H7 (cell line): ENCODE results near the gene TTLL10. TPM values are rescaled to one million over a fixed set of nuclear protein-coding genes. Genes with fewer than 3 reads are reported as not detected.

Experiments
- DNase-seq: peaks from one replicate; pipeline ENCODE4 v3.0.0; 2012
- H3K27me3 ChIP-seq: 2 replicates; pipeline ENCODE4 v1.6.0; 2011; ENCODE audit warnings: mild to moderate bottlenecking, low read length; ENCODE audit not compliant: control insufficient read depth, insufficient read depth
- H3K36me3 ChIP-seq: replicated peaks from 2 replicates; pipeline ENCODE4 v1.5.1; 2011; ENCODE audit warnings: low read length; ENCODE audit not compliant: control insufficient read depth, insufficient read depth
- H3K4me3 ChIP-seq: 2 replicates; pipeline ENCODE4 v1.5.1; 2011; ENCODE audit warnings: low read depth, mild to moderate bottlenecking, control low read depth, low read length, moderate library complexity; ENCODE audit not compliant: insufficient read depth
- total RNA-seq: library from RNA; depleted of rRNA; stranded (reverse); fragments of >200 nt; shearing (Covaris generic); gene quantifications from 2 replicates; pipeline ENCODE4 v1.2.3, GENCODE V29; 2014; rRNA removed

Gene TTLL10
- total RNA-seq, 1 experiment from 2014 or later = not detected

GRCh38 chr1:1244192-1244811 is 70.6 kb downstream of the TTLL10 start:
- Histone ChIP-seq H3K36me3 (no peaks in the 10 kb centered on the region), H3K27me3 (no peaks in the 10 kb centered on the region), H3K4me3 (no peak overlapping the region)
- DNase-seq = no peak

DNA sequence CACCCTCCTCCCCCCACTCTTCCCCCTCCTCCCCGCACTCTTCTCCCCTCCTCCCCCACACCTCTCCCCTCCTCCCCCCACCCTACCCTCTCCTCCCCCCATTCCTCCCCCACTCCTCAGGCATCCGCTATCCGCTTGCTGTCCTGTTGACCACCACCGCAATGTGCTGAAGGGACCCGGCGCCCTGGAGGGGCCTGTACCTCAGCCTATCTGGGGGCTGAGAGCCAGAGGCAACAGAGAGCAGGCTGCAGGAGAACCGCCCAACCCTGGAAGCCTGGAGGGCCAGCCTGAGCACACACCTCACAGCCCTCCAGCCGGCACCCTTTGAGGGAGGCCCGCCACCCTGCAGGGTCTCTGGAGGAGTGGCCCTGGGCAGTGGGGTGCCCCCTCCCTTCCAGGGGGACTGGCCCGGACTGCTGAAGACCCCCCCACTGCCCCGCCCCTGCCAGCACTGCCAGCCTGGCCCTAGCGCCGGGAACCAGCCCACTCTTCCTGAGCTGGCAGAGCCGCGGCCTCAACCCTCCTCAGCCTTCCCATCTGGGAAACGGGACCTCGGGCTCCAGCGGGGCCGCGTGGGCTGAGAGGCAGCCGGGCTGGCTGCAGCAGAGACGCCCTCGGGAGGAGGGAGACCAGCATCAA is 71.6 kb downstream of the TTLL10 start:
- Histone ChIP-seq H3K36me3 (no peaks in the 10 kb centered on the region), H3K27me3 (no peaks in the 10 kb centered on the region), H3K4me3 (no peak overlapping the region)
- DNase-seq = no peak

DNA sequence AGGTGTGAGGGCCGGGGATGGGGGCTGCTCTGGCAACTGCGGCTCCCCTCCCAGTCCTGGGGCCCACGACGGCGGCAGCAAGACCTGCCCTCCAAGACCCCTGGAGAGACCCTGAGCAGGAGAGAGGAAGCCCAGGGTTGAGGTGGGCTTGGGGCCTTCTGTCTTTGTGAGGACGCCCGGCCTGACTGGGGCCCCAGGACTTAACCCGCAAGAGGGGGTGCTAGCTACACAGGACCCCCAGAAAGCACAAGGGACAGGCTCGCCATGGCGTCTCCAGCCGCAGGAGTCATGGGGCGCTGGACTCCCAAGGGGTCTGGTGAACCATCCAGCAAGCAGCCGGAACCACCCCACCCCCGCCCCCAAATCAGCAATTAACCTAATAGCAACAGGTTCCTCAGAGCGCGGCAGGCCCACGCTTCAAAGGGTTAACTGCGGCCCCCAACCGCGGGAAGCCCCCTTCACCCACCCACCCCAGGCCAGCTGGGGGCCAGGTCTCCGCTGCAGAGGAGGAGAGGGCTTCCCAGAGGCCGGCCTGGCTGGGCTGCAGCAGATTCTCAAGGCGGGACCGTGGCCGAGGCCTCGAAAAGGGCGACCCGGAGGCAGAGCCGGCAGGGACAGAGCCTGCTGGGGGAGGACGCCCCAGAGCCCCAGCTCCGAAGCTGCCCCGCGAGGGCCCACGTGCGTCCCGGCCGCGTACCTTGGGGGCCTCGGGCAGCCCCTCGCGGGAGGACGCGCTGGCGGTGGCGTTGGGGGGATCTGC is 72.3 kb downstream of the TTLL10 start:
- peak; percentile 86 for DNase-seq
- no peak overlapping the region for H3K4me3 ChIP-seq
- no peaks in the 10 kb centered on the region for H3K36me3 ChIP-seq
- H3K27me3 ChIP-seq = no peaks in the 10 kb centered on the region

- Histone ChIP-seq H3K4me3 (no peak within 1 kb of the TSS; the same call in 1 of the 2 replicates), H3K36me3 (no peaks in the 10 kb centered on the region), H3K27me3 (no peaks in the 10 kb centered on the region)
- DNase-seq = peak; percentile 92
These were observed 73.1 kb downstream of the TTLL10 start, which contains the start of gene C1QTNF12 for GRCh38 chr1:1246577-1247340. Gene C1QTNF12, minus strand, starts transcription at chr1:1246722. Its CDS starts 32 bp downstream, at chr1:1246690.

DNA sequence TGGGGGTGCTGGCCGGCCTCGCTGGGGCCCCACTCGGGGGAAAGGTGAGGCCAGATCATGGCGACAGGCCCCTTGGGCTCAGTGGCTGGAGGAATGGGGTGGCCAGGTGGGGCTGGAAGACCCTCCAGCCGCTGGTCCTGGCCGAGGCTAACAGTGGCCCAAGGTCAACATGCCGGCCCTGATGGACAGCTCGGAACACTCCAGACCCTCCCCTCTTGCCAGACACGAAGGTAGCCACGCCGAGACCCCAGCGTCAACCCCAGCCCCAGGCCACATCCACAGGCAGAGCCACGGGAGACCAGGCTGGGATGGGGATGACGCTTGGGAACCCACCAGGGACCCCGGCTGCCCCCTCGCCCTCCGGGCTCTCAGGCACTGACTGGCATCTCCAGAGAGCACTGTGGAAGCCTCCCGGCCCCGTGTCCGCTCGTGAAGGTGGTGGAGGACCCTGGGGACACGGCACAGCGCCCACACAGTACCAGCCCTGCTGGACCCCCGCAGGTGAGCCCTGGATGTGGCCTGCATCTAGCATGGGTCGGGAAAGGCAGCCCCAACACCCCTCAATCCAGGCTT is 73.7 kb downstream of the TTLL10 start:
- Histone ChIP-seq H3K4me3 (no peak overlapping the region), H3K36me3 (peaks cover under 1% of the 10 kb centered on the region; the same call in 1 of the 2 replicates), H3K27me3 (no peaks in the 10 kb centered on the region)
- no peak for DNase-seq

Other genes with a start within 250 kb of the TTLL10 start
- 14.8 and 17.4 TPM in 2 replicates for gene SAMD11, start 250.0 kb upstream of the TTLL10 start, total RNA-seq
- 239 and 287 TPM in 2 replicates for gene NOC2L, start 214.6 kb upstream of the TTLL10 start, total RNA-seq
- 50.8 and 87.8 TPM in 2 replicates for gene KLHL17, start 213.3 kb upstream of the TTLL10 start, total RNA-seq
- 1.6 and 2.0 TPM in 2 replicates for gene PLEKHN1, start 207.4 kb upstream of the TTLL10 start, total RNA-seq
- gene PERM1, start 191.8 kb upstream of the TTLL10 start, total RNA-seq = not detected in 2 replicates
- gene HES4, start 173.8 kb upstream of the TTLL10 start, total RNA-seq = 11.3 and 17.5 TPM in 2 replicates
- gene ISG15, start 160.4 kb upstream of the TTLL10 start, total RNA-seq = 110 and 124 TPM in 2 replicates
- 126 and 130 TPM in 2 replicates for gene AGRN, start 153.8 kb upstream of the TTLL10 start, total RNA-seq
- gene RNF223, start 99.6 kb upstream of the TTLL10 start, total RNA-seq = not detected in 2 replicates
- 29.3 and 32.0 TPM in 2 replicates for gene C1orf159, start 57.8 kb upstream of the TTLL10 start, total RNA-seq
- not detected in 2 replicates for gene TNFRSF18, start 32.7 kb downstream of the TTLL10 start, total RNA-seq
- gene TNFRSF4, start 40.3 kb downstream of the TTLL10 start, total RNA-seq = 0.07 and 0.89 TPM in 2 replicates
- gene SDF4, start 58.1 kb downstream of the TTLL10 start, total RNA-seq = 102 and 127 TPM in 2 replicates
- gene B3GALT6, start 58.4 kb downstream of the TTLL10 start, total RNA-seq = 40.3 and 47.2 TPM in 2 replicates
- gene C1QTNF12, start 72.8 kb downstream of the TTLL10 start, total RNA-seq = 3.6 and 6.3 TPM in 2 replicates
- gene UBE2J2, start 100.0 kb downstream of the TTLL10 start, total RNA-seq = 81.8 and 105 TPM in 2 replicates
- gene SCNN1D, start 106.6 kb downstream of the TTLL10 start, total RNA-seq = 4.0 and 10.2 TPM in 2 replicates
- gene ACAP3, start 134.1 kb downstream of the TTLL10 start, total RNA-seq = 55.7 and 55.9 TPM in 2 replicates
- 93.5 and 98.6 TPM in 2 replicates for gene PUSL1, start 134.7 kb downstream of the TTLL10 start, total RNA-seq
- gene INTS11, start 150.8 kb downstream of the TTLL10 start, total RNA-seq = 169 and 189 TPM in 2 replicates
- 25.0 and 27.7 TPM in 2 replicates for gene CPTP, start 150.9 kb downstream of the TTLL10 start, total RNA-seq
- gene TAS1R3, start 157.4 kb downstream of the TTLL10 start, total RNA-seq = 0.14 TPM in 1 of 2 replicates, not detected in the other
- 189 and 191 TPM in 2 replicates for gene DVL1, start 175.5 kb downstream of the TTLL10 start, total RNA-seq
- 54.2 and 80.1 TPM in 2 replicates for gene MXRA8, start 184.7 kb downstream of the TTLL10 start, total RNA-seq
- 275 and 320 TPM in 2 replicates for gene AURKAIP1, start 201.3 kb downstream of the TTLL10 start, total RNA-seq
- 147 and 200 TPM in 2 replicates for gene CCNL2, start 225.5 kb downstream of the TTLL10 start, total RNA-seq
- 184 and 267 TPM in 2 replicates for gene MRPL20, start 233.4 kb downstream of the TTLL10 start, total RNA-seq
- 0.67 TPM in 1 of 2 replicates, not detected in the other for gene ANKRD65, start 247.4 kb downstream of the TTLL10 start, total RNA-seq